T-cell (primary cell): ENCODE data around the gene PERM1. TPM values are rescaled to one million over a fixed set of nuclear protein-coding genes. Genes with fewer than 3 reads are reported as not detected.
"Not testable (repeated sequence)": the region's sequence is repeated elsewhere in the genome, so short reads cannot be mapped to it uniquely, and the experiment has no call there.

Experiments
- ATAC-seq, 4 experiments: fragments of 200-7000 bp in 3 of 4; fragments of 150-1000 bp in 1 of 4; cut with Tn5 transposase; replicated peaks in 1 of 4; 1 replicate in 3 of 4; 2 replicates in 1 of 4; pipeline ENCODE4 v1.10.0; 2021; ENCODE audit warnings: moderate library complexity in 3 of 4, mild to moderate bottlenecking in 2 of 4, moderate number of reproducible peaks in 1 of 4
- CTCF ChIA-PET, 2 donors: fragments of 300-600 bp; sonication (Branson Sonifier 250); formaldehyde crosslinking; loops; one replicate each; lab custom pipeline; 2022; ENCODE audit warnings: antibody characterized with exemption in 2 of 2; lab: Charles Lee
- POLR2A ChIA-PET, 2 donors: fragments of 300-600 bp; sonication (Branson Sonifier 250); formaldehyde crosslinking; loops; one replicate each; lab custom pipeline; 2022; ENCODE audit warnings: antibody characterized with exemption in 2 of 2; lab: Charles Lee
- DNase-seq, 35 experiments: peaks; one replicate each; pipeline versions ENCODE4 v3.0.0 to v3.0.0-alpha.2; 2013 to 2023
- H3K27ac ChIP-seq: one replicate; pipeline ENCODE4 v1.5.1; 2013; ENCODE audit warnings: low read length
- H3K27me3 ChIP-seq, 2 experiments: replicated peaks in 1 of 2; 1 replicate in 1 of 2; 2 replicates in 1 of 2; pipeline versions ENCODE4 v1.6.1 to v1.7.0; 2013; ENCODE audit warnings: low read length in 1 of 2, mixed read lengths in 1 of 2; ENCODE audit not compliant: control insufficient read depth in 2 of 2, insufficient read depth in 2 of 2; ENCODE audit errors: extremely low read depth in 1 of 2
- H3K36me3 ChIP-seq, 2 donors: 1 replicate in 1 of 2; 2 replicates in 1 of 2; pipeline versions ENCODE4 v1.6.1 to v1.7.0; 2013; ENCODE audit warnings: low read length in 1 of 2; ENCODE audit not compliant: control insufficient read depth in 2 of 2, insufficient read depth in 1 of 2; ENCODE audit errors: extremely low read depth in 1 of 2
- H3K4me1 ChIP-seq, 2 experiments: 1 replicate in 1 of 2; 2 replicates in 1 of 2; pipeline versions ENCODE4 v1.6.1 to v1.7.0; 2013; ENCODE audit warnings: low read length in 2 of 2, mixed read lengths in 1 of 2; ENCODE audit not compliant: insufficient read depth in 2 of 2, control insufficient read depth in 1 of 2; ENCODE audit errors: extremely low read depth in 1 of 2
- H3K4me3 ChIP-seq, 2 donors: 1 replicate in 1 of 2; 2 replicates in 1 of 2; pipeline versions ENCODE4 v1.5.1 to v1.7.0; 2013; ENCODE audit warnings: mild to moderate bottlenecking in 2 of 2, low read length in 1 of 2, moderate library complexity in 1 of 2; ENCODE audit not compliant: control insufficient read depth in 1 of 2; ENCODE audit errors: extremely low read depth in 1 of 2
- H3K9me3 ChIP-seq: 2 replicates; pipeline ENCODE4 v1.7.0; 2013
- H3K27ac Mint-ChIP-seq, 2 donors: one replicate each; pipeline ENCODE4 v1.8.0; 2020 to 2021; ENCODE audit warnings: mild to moderate bottlenecking in 2 of 2, mixed read lengths in 2 of 2
- H3K27me3 Mint-ChIP-seq, 2 donors: one replicate each; pipeline ENCODE4 v1.8.0; 2021 to 2022; ENCODE audit warnings: mixed read lengths in 2 of 2
- H3K36me3 Mint-ChIP-seq: one replicate; pipeline ENCODE4 v1.8.0; 2021; ENCODE audit warnings: mixed read lengths
- H3K4me1 Mint-ChIP-seq, 3 donors: one replicate each; pipeline ENCODE4 v1.8.0; 2020 to 2022; ENCODE audit warnings: mixed read lengths in 3 of 3, mild to moderate bottlenecking in 1 of 3
- H3K4me3 Mint-ChIP-seq, 3 donors: one replicate each; pipeline ENCODE4 v1.8.0; 2020 to 2022; ENCODE audit warnings: mild to moderate bottlenecking in 3 of 3, mixed read lengths in 3 of 3, moderate library complexity in 3 of 3
- H3K9me3 Mint-ChIP-seq, 3 donors: one replicate each; pipeline ENCODE4 v1.8.0; 2020 to 2022; ENCODE audit warnings: mixed read lengths in 3 of 3
- WGBS: methylation state at CpG from one replicate; pipeline ENCODE4 v1.1.5; 2013; ENCODE audit warnings: missing lambda C conversion rate; ENCODE audit not compliant: insufficient coverage; 5-methylcytosine and 5-hydroxymethylcytosine counted together
- total RNA-seq, 35 experiments: library from RNA in 6 of 35; stranded (reverse) in 6 of 35; fragments of 120-200 nt in 1 of 35; gene quantifications; one replicate each; pipeline versions ENCODE4 v1.2.1 to v1.2.4 and lab custom pipeline; 2013 to 2026

PERM1 gene
- total RNA-seq, 5 donors from 2014 or later (not counting 1 experiment from before 2014, with no cell fraction given): not detected

DNA sequence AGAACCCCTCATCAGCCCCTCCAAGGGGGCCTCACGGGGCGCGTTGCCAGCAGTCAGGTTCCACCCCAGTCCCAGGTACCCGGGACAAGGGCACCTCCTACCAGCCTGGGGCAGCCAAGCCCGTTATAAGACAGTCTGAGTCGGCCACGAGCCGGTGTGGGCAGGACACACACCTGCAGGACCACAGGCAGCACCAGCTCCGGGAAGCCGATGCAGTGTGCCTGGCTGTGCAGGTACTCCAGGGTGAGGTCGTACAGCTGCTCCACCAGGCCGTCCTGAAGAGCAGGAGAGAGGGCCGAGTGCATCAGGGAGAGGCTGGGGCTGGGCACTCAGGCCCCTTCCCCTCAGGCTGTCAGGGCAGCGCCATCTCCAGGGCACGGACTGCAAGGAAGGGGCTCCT is 33.9 kb downstream of the PERM1 start:
- H3K9me3 ChIP-seq: no peaks in the 10 kb centered on the region
- H3K27me3 ChIP-seq: peaks cover 0 to 15% of the 10 kb centered on the region in 2 experiments
- H3K36me3 ChIP-seq: peaks cover 36 to 65% of the 10 kb centered on the region in 2 donors
- H3K9me3 Mint-ChIP-seq: no peaks in the 10 kb centered on the region
- H3K36me3 Mint-ChIP-seq: peaks cover 46% of the 10 kb centered on the region
- peaks cover 0 to 3% (median 2%) of the 10 kb centered on the region in 3 donors for H3K4me1 Mint-ChIP-seq
- WGBS: 97% methylated on average over 15 of the region's 15 CpGs
- DNase-seq (no peak), ATAC-seq (no peak)
- H3K4me1 ChIP-seq: peaks cover 0 to 4% of the 10 kb centered on the region in 2 experiments
- H3K27me3 Mint-ChIP-seq: peaks cover 0 to 2% of the 10 kb centered on the region in 2 donors
- ChIA-PET POLR2A (no interaction called here), CTCF (no interaction called here)
- no peak overlapping the region for H3K27ac Mint-ChIP-seq
- no peak overlapping the region for H3K4me3 Mint-ChIP-seq
- no peak overlapping the region for H3K4me3 ChIP-seq
- no peak overlapping the region for H3K27ac ChIP-seq

DNA sequence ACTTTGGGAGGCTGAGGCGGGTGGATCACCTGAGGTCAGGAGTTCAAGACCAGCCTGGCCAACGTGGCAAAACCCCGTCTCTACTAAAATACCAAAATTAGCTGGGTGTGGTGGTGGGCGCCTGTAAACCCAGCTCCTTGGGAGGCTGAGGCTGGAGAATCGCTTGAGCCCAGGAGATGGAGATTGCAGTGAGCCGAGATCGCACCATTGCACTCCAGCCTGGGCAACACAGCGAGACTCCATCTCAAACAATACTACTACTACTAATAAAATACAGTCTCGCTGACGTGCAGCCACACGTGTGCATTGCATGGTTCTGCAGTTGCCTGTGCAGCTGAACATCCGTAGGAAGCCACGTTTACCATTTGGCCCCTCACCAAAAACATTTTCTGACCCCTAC is 35.1 kb downstream of the PERM1 start:
- Histone ChIP-seq H3K27me3 (peaks cover 0 to 23% of the 10 kb centered on the region in 2 experiments), H3K36me3 (peaks cover 26 to 55% of the 10 kb centered on the region in 2 donors), H3K4me1 (peaks cover 2 to 12% of the 10 kb centered on the region in 2 experiments)
- peaks cover 44% of the 10 kb centered on the region for H3K36me3 Mint-ChIP-seq
- H3K27ac Mint-ChIP-seq, H3K4me3 Mint-ChIP-seq, H3K27me3 Mint-ChIP-seq, H3K4me1 Mint-ChIP-seq, ATAC-seq, H3K9me3 ChIP-seq, DNase-seq, H3K4me3 ChIP-seq, H3K27ac ChIP-seq, CTCF ChIA-PET, H3K9me3 Mint-ChIP-seq: not testable (repeated sequence)
- POLR2A ChIA-PET: interaction anchor here in 1 of 2 donors (0.6 kb wide), 1 partner anchor 553 kb away, joined by 9 read pairs; no protein-coding TSS in a partner anchor
- WGBS: 93% methylated on average over 9 of the region's 13 CpGs

DNA sequence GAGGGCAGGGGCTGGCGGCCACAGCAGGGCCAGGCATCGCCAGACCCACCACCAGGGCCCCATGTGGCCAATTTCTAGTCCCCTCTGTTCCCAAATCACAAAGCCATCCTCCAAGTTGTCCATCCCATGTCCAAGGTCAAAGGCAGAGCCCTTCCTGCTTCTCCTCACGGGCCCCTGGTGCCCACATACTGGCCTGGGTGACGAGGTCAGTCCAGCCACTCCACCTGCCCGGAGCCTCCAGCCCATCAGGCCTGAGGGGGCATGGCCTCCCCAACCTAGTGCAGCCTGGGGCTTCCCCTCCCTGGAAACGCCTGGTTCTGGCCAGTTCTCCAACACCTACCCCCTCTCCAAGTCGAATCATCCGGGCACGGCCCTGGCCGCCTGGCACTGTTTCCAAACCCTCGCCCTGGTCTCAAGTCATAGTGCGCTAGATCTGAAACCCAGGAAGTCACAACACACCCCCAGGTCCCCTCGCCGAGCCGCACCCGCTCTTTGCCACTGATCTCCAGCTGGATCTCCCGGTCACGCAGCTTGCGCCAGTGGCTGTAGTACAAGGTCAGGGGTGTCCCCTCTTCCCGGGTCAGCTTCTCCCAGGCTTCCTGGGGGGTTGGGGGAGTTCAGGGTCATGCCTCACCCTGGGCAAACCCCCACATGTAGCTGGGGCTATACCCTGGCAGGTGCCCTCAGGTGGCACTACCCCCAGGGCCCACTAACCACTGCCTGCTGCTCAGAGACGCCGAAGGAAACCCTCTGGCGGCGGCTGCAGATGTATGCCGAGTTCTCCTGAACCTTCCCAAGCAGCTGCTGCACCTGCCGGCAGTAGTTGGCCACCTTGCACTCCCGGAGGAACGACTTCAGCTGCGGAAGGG is 36.0 kb downstream of the PERM1 start:
- Mint-ChIP-seq H3K36me3 (peaks cover 38% of the 10 kb centered on the region), H3K4me1 (peaks cover 5 to 8% (median 5%) of the 10 kb centered on the region in 3 donors), H3K4me3 (no peak overlapping the region), H3K27me3 (peaks cover 3 to 7% of the 10 kb centered on the region in 2 donors), H3K9me3 (no peaks in the 10 kb centered on the region), H3K27ac (peak overlapping the region in 1 of 2 donors; percentile 39)
- H3K9me3 ChIP-seq: no peaks in the 10 kb centered on the region
- peaks cover 20 to 46% of the 10 kb centered on the region in 2 donors for H3K36me3 ChIP-seq
- ChIA-PET CTCF (no interaction called here), POLR2A (interaction anchor here in 1 of 2 donors (0.6 kb wide), 1 partner anchor 553 kb away, joined by 9 read pairs; no protein-coding TSS in a partner anchor)
- H3K27me3 ChIP-seq: peaks cover 0 to 29% of the 10 kb centered on the region in 2 experiments
- H3K4me1 ChIP-seq: peaks cover 6 to 19% of the 10 kb centered on the region in 2 experiments
- H3K27ac ChIP-seq: no peak overlapping the region
- 94% methylated on average over 27 of the region's 29 CpGs for WGBS
- DNase-seq (no peak), ATAC-seq (no peak)
- no peak overlapping the region for H3K4me3 ChIP-seq

DNA sequence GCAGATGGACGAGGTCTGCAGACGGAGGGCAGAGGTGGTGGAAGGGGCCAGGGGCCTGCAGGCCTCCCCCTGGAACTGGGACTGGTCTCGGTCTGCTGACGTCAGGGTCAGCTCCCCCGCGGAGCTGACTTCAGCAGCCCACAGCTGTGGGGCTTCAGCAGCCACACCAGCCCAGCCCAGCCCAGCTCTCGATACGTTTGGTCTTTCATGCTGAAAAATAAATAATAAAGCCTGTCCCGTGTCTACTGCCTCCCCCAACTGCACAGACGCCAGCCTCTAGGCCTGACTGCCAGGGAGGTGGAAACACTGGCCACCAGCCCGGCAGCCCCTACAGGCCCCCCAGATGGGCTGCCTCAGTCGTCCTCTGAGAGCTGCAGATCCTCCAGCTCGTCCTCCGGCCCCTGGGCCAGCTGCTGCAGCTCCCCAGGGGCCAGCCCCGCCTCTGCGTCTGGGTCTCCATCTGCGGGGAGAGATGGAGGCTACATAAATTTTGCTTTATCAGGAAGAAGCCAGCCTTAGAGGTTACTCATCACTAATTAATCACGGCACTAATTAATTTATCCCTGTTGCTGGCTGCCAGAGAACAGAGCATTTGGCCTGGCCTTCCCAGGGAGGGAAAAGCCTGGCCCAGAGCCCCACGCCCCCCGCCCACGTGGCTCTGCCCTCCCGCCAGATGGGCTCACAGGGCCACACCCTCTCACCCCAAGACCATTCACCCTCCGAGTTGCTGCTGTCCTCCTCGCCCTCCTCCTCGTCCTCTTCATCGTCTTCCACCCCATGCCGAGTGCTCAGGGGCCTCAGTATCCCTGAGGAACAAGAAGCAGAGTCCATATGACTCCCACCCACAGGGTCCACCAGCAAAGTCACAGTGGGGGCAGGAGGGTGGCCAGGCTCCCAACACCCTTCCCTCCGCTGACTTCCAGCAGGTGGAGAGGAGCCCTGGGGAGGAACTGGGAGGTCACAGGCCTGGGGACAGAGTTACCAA is 37.3 kb downstream of the PERM1 start:
- H3K27me3 Mint-ChIP-seq: peaks cover 3 to 12% of the 10 kb centered on the region in 2 donors

DNA sequence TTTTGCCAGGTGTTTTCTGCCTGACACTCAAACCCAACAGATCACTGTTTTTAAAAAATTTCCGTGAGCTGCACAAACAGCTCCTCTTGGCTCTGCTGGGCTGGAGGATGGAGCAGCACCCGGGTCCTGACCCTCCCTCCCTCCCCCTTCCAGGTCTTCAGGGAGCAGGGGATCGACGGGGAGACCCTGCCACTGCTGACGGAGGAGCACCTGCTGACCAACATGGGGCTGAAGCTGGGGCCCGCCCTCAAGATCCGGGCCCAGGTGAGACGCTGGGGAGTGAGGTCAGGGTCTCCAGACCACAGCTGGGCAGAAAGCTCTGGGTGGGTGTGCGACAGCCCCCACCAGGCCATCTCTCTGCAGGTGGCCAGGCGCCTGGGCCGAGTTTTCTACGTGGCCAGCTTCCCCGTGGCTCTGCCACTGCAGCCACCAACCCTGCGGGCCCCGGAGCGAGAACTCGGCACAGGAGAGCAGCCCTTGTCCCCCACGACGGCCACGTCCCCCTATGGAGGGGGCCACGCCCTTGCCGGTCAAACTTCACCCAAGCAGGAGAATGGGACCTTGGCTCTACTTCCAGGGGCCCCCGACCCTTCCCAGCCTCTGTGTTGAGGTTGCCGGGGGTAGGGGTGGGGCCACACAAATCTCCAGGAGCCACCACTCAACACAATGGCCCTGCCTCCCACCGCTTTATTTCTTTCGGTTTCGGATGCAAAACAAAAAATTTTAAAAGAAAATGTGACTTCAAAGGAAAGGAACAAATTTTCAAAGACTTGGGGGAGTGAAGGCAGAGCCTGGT is 38.1 kb downstream of the PERM1 start:
- Histone ChIP-seq H3K4me3 (no peak overlapping the region), H3K36me3 (peaks cover 16 to 26% of the 10 kb centered on the region in 2 donors), H3K27me3 (peaks cover 0 to 49% of the 10 kb centered on the region in 2 experiments), H3K27ac (no peak overlapping the region), H3K9me3 (no peaks in the 10 kb centered on the region), H3K4me1 (peaks cover 11 to 32% of the 10 kb centered on the region in 2 experiments)
- ATAC-seq (no peak), DNase-seq (no peak)
- POLR2A ChIA-PET: no interaction called here
- peaks cover 5 to 12% (median 9%) of the 10 kb centered on the region in 3 donors for H3K4me1 Mint-ChIP-seq
- H3K36me3 Mint-ChIP-seq: peaks cover 21% of the 10 kb centered on the region
- no peak overlapping the region for H3K27ac Mint-ChIP-seq
- CTCF ChIA-PET: no interaction called here
- no peaks in the 10 kb centered on the region for H3K9me3 Mint-ChIP-seq
- no peak overlapping the region for H3K4me3 Mint-ChIP-seq
- 91% methylated on average over 17 of the region's 27 CpGs for WGBS
- H3K27me3 Mint-ChIP-seq: peaks cover 7 to 19% of the 10 kb centered on the region in 2 donors

More for the DNA sequence above, 37.3 kb downstream of the PERM1 start:
- Mint-ChIP-seq H3K9me3 (no peaks in the 10 kb centered on the region), H3K4me1 (peaks cover 5 to 12% (median 9%) of the 10 kb centered on the region in 3 donors), H3K36me3 (peaks cover 27% of the 10 kb centered on the region), H3K27ac (no peak overlapping the region), H3K4me3 (no peak overlapping the region)
- H3K4me3 ChIP-seq: no peak overlapping the region
- WGBS: 88% methylated on average over 17 of the region's 28 CpGs
- peaks cover 11 to 30% of the 10 kb centered on the region in 2 experiments for H3K4me1 ChIP-seq
- H3K36me3 ChIP-seq: peaks cover 16 to 35% of the 10 kb centered on the region in 2 donors
- DNase-seq: no peak
- ChIA-PET CTCF (no interaction called here), POLR2A (no interaction called here)
- ATAC-seq: no peak
- H3K27me3 ChIP-seq: peaks cover 0 to 40% of the 10 kb centered on the region in 2 experiments
- H3K9me3 ChIP-seq: no peaks in the 10 kb centered on the region
- H3K27ac ChIP-seq: no peak overlapping the region
